ENCODE data around the gene MTHFD1L. TPM values are rescaled to one million over a fixed set of nuclear protein-coding genes. Genes with fewer than 3 reads are reported as not detected.
"Not testable (repeated sequence)": the region's sequence is repeated elsewhere in the genome, so short reads cannot be mapped to it uniquely, and the experiment has no call there.

Gene MTHFD1L
- total RNA-seq, 2 experiments from 2014 or later = 155 to 158 TPM

- H3K27me3 Mint-ChIP-seq = peaks cover 2% of the 10 kb centered on the region
- no peak overlapping the region for H3K4me3 Mint-ChIP-seq
- no peak for TF ChIP-seq CTCF (IDR thresholded peaks at IDR 0.05)
- H3K4me1 Mint-ChIP-seq (ENCODE audit: low read depth) = no peaks in the 10 kb centered on the region
- intact Hi-C loops (cut with micrococcal nuclease) = no loop called here
- ChIA-PET POLR2A (no interaction called here), CTCF (interaction anchor here (0.9 kb wide), 1 partner anchor 214 kb away, joined by 3 read pairs; no protein-coding TSS in a partner anchor)
- no peak overlapping the region for H3K27ac Mint-ChIP-seq
- no peak for ATAC-seq
- no peak for DNase-seq
- H3K36me3 Mint-ChIP-seq (ENCODE audit: low read depth) = no peaks in the 10 kb centered on the region
- no peaks in the 10 kb centered on the region for H3K9me3 Mint-ChIP-seq
Observed at GRCh38 chr6:151110576-151110905, 245.0 kb downstream of the MTHFD1L start.

DNA sequence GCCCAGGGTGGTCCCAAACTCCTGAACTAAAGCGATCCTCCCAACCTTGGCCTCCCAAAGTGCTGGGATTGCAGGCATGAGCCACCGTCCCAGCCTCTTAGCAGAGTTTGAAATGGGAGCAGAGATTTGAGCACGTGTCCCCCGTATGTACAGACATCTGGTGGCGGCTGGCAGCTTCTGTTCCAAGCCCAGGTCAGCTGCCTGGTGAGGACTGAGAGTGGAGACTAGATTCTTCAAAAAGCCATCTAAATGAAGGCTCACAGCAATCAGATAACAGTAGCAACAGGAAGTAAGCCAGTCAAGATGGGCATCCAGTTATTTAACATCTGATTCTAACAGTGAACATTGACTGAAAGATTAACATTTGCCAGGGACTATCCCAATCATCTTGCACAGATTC lies 246.2 kb downstream of the MTHFD1L start:
- no peaks in the 10 kb centered on the region for H3K36me3 Mint-ChIP-seq (ENCODE audit: low read depth)
- CTCF ChIA-PET = interaction anchor here (1.4 kb wide), 1 partner anchor 97 kb away, joined by 3 read pairs; no protein-coding TSS in a partner anchor
- POLR2A ChIA-PET = no interaction called here
- intact Hi-C loops (cut with micrococcal nuclease) = no loop called here
- peaks cover 2% of the 10 kb centered on the region for H3K27me3 Mint-ChIP-seq
- no peak for ATAC-seq
- H3K27ac Mint-ChIP-seq = no peak overlapping the region
- DNase-seq = no peak
- TF ChIP-seq CTCF (IDR thresholded peaks at IDR 0.05) = no peak
- H3K4me1 Mint-ChIP-seq (ENCODE audit: low read depth) = no peaks in the 10 kb centered on the region
- H3K9me3 Mint-ChIP-seq = no peaks in the 10 kb centered on the region
- no peak overlapping the region for H3K4me3 Mint-ChIP-seq

GRCh38 chr6:151112130-151112529 lies 246.6 kb downstream of the MTHFD1L start:
- no peak for ATAC-seq
- Mint-ChIP-seq H3K27ac (no peak overlapping the region), H3K9me3 (no peaks in the 10 kb centered on the region), H3K4me1 (ENCODE audit: low read depth) (no peaks in the 10 kb centered on the region), H3K36me3 (ENCODE audit: low read depth) (no peaks in the 10 kb centered on the region), H3K4me3 (no peak overlapping the region), H3K27me3 (peaks cover 2% of the 10 kb centered on the region)
- DNase-seq = no peak
- ChIA-PET CTCF (interaction anchor here (1.4 kb wide), 1 partner anchor 98 kb away, joined by 3 read pairs; no protein-coding TSS in a partner anchor), POLR2A (no interaction called here)
- intact Hi-C loops (cut with micrococcal nuclease) = no loop called here
- TF ChIP-seq CTCF (IDR thresholded peaks at IDR 0.05) = no peak

DNA sequence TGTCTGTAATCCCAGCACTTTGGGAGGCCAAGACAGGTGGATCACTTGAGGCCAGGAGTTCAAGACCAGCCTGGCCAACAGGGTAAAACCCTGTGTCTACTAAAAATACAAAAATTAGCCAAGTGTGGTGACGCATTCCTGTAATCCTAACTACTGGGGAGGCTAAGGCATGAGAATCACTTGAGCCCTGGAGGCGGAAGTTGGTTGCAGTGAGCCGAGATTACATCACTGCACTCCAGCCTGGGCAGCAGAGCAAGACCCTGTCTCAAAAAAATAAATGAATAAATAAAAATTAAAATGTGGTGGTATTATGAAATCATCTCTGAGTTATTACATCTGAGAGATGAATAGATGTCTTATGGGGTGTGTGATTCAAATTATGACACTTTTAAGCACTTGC lies 247.4 kb downstream of the MTHFD1L start:
- intact Hi-C loops (cut with micrococcal nuclease); H3K36me3 Mint-ChIP-seq (ENCODE audit: low read depth); ATAC-seq; H3K27me3 Mint-ChIP-seq; CTCF ChIA-PET; H3K27ac Mint-ChIP-seq; DNase-seq; H3K4me3 Mint-ChIP-seq; H3K9me3 Mint-ChIP-seq; POLR2A ChIA-PET; H3K4me1 Mint-ChIP-seq (ENCODE audit: low read depth): not testable (repeated sequence)

- Mint-ChIP-seq H3K4me1 (ENCODE audit: low read depth) (no peaks in the 10 kb centered on the region), H3K36me3 (ENCODE audit: low read depth) (no peaks in the 10 kb centered on the region), H3K27me3 (no peaks in the 10 kb centered on the region), H3K4me3 (no peak overlapping the region), H3K27ac (no peak overlapping the region), H3K9me3 (no peaks in the 10 kb centered on the region)
- ChIA-PET CTCF (no interaction called here), POLR2A (no interaction called here)
- ATAC-seq (no peak), DNase-seq (no peak)
- TF ChIP-seq CTCF (IDR thresholded peaks at IDR 0.05) = no peak
- intact Hi-C loops (cut with micrococcal nuclease) = no loop called here
Observed at GRCh38 chr6:151113641-151114040, 248.1 kb downstream of the MTHFD1L start.

Data from activated CD8-positive, alpha-beta T cell treated with anti-CD3 and anti-CD28 coated beads for 36 hours (primary cell).